Mesendoderm (in vitro differentiated cells): ENCODE measurements around the gene WDR87.

Experiments
- DNase-seq: peaks from one replicate; pipeline ENCODE4 v3.0.0; 2013
- H2AK5ac ChIP-seq: 2 replicates; pipeline ENCODE4 v1.6.1; 2013; ENCODE audit warnings: low read length, inconsistent platforms
- H2BK120ac ChIP-seq: 2 replicates; pipeline ENCODE4 v1.6.1; 2013; ENCODE audit warnings: low read depth, mild to moderate bottlenecking, low read length, moderate library complexity, mixed read lengths
- H2BK15ac ChIP-seq: replicated peaks from 2 replicates; pipeline ENCODE4 v1.6.1; 2013; ENCODE audit warnings: low read depth, mild to moderate bottlenecking, moderate library complexity
- H2BK5ac ChIP-seq: 2 replicates; pipeline ENCODE4 v1.6.1; 2013; ENCODE audit warnings: low read length, inconsistent platforms
- H3K18ac ChIP-seq: 2 replicates; pipeline ENCODE4 v1.6.1; 2013; ENCODE audit warnings: mild to moderate bottlenecking, low read length, mixed read lengths
- H3K23ac ChIP-seq: one replicate; pipeline ENCODE4 v1.6.1; 2013; ENCODE audit warnings: low read length
- H3K27ac ChIP-seq: 2 replicates; pipeline ENCODE4 v1.5.1; 2013; ENCODE audit warnings: low read depth, mild to moderate bottlenecking, inconsistent platforms, low read length, moderate library complexity
- H3K27me3 ChIP-seq: 2 replicates; pipeline ENCODE4 v1.6.1; 2013; ENCODE audit warnings: low read length, control low read depth, mild to moderate bottlenecking, inconsistent platforms; ENCODE audit not compliant: insufficient read depth, poor library complexity
- H3K36me3 ChIP-seq: 2 replicates; pipeline ENCODE4 v1.6.1; 2013; ENCODE audit warnings: low read length, inconsistent platforms; ENCODE audit not compliant: control insufficient read depth, insufficient read depth
- H3K4ac ChIP-seq: one replicate; pipeline ENCODE4 v1.6.1; 2013; ENCODE audit warnings: low read depth, mild to moderate bottlenecking, low read length, moderate library complexity
- H3K4me1 ChIP-seq: 2 replicates; pipeline ENCODE4 v1.6.1; 2013; ENCODE audit warnings: low read depth, low read length, inconsistent platforms; ENCODE audit not compliant: control insufficient read depth
- H3K4me2 ChIP-seq: 2 replicates; pipeline ENCODE4 v1.6.1; 2013; ENCODE audit warnings: low read length
- H3K4me3 ChIP-seq: 2 replicates; pipeline ENCODE4 v1.5.1; 2013; ENCODE audit warnings: mild to moderate bottlenecking, low read length
- H3K56ac ChIP-seq: one replicate; pipeline ENCODE4 v1.6.1; 2013; ENCODE audit warnings: low read length
- H3K79me1 ChIP-seq: 2 replicates; pipeline ENCODE4 v1.6.1; 2013; ENCODE audit warnings: low read length, inconsistent platforms
- H3K79me2 ChIP-seq: 2 replicates; pipeline ENCODE4 v1.6.1; 2013; ENCODE audit warnings: mild to moderate bottlenecking, low read length; ENCODE audit not compliant: control insufficient read depth, insufficient read depth
- H3K9ac ChIP-seq: 2 replicates; pipeline ENCODE4 v1.6.1; 2013; ENCODE audit warnings: low read length, inconsistent platforms
- H4K5ac ChIP-seq: one replicate; pipeline ENCODE4 v1.6.1; 2013; ENCODE audit warnings: low read length
- H4K8ac ChIP-seq: one replicate; pipeline ENCODE4 v1.6.1; 2013; ENCODE audit warnings: low read depth, mild to moderate bottlenecking, control low read depth, low read length, moderate library complexity
- WGBS: extraction: QIAGEN DNeasy Blood & Tissue Kit; methylation state at CpG from one replicate; pipeline ENCODE4 v1.1.7; 2013; ENCODE audit warnings: low lambda C conversion rate, missing lambda C conversion rate; ENCODE audit not compliant: insufficient coverage; ENCODE audit errors: extremely low coverage; 5-methylcytosine and 5-hydroxymethylcytosine counted together

WDR87 gene

DNA sequence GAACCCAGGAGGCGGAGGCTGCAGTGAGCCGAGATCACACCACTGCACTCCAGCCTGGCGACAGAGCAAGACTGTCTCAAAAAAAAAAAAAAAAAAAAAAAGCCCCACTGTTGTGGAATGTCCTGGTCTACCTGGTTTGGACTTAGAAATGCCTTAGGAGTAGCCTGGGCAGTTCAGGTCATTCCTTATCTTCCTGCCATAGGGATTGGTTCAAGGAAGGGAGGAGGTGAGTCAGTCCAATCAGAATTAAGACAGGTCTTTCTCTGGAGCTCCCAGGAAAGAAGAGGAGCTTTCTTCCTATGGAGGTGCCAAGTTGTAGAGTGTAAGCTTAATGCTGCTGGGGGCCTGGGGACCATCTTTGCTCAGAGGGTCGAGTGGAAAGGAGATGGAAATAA is 45.4 kb upstream of the WDR87 start:
- no peak overlapping the region for H4K5ac ChIP-seq
- H3K18ac ChIP-seq: no peak overlapping the region
- no peak overlapping the region for H3K56ac ChIP-seq
- no peak overlapping the region for H2BK5ac ChIP-seq
- H3K27ac ChIP-seq: no peak overlapping the region
- H2BK15ac ChIP-seq: no peak overlapping the region
- DNase-seq: peak; percentile 60
- H4K8ac ChIP-seq: no peak overlapping the region
- no peak overlapping the region for H2AK5ac ChIP-seq
- no peak overlapping the region for H3K4me3 ChIP-seq
- no peak overlapping the region for H3K9ac ChIP-seq
- no peaks in the 10 kb centered on the region for H3K27me3 ChIP-seq
- H3K4ac ChIP-seq: no peak overlapping the region
- peaks cover 3% of the 10 kb centered on the region for H3K79me2 ChIP-seq
- H3K79me1 ChIP-seq: peaks cover 3% of the 10 kb centered on the region
- H3K4me2 ChIP-seq: no peak overlapping the region
- H3K4me1 ChIP-seq: peaks cover 2% of the 10 kb centered on the region
- H2BK120ac ChIP-seq: no peak overlapping the region
- WGBS: no CpG with 5 or more reads among the region's 4 CpGs
- no peak overlapping the region for H3K23ac ChIP-seq
- H3K36me3 ChIP-seq: no peaks in the 10 kb centered on the region

DNA sequence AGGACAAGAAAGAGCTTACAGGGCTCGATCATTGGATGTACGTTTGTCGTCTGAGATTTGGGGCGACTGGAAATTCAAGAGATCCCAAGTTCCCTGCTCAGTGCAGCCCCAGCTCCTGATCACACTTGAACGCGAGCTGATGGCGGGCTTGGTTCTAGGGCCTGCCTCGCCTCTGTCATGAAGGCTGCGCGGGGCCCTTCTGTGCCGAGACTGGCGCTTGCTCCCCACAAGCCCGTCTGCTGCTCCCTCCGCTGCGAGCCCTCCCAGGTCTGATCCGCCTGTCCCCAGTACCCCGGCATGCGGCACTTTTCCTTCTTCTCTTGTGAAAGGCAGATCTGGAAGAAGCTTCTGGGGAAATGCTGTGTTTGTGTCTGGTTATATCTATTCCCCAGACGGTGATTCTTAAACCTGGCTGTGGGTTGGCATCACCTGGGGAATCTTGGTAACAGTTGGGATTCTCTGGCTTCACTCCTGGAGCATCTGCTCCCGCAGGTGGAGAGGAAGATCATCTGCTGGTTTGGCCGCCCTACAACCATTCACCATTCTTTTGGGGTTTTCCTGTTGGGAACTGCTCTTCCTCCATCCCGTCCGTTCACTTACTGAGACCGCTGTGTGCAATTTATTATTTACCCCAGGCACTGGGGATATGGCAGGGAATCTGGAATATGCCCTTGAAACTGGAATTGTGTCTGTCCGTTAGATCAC is 44.2 kb upstream of the WDR87 start:
- H4K8ac ChIP-seq: no peak overlapping the region
- DNase-seq: no peak
- no peak overlapping the region for H3K56ac ChIP-seq
- no peak overlapping the region for H2BK120ac ChIP-seq
- no peaks in the 10 kb centered on the region for H3K27me3 ChIP-seq
- H2BK5ac ChIP-seq: no peak overlapping the region
- no peak overlapping the region for H3K4me3 ChIP-seq
- H3K4me1 ChIP-seq: peaks cover 2% of the 10 kb centered on the region
- no peak overlapping the region for H2AK5ac ChIP-seq
- H2BK15ac ChIP-seq: no peak overlapping the region
- no peak overlapping the region for H3K4ac ChIP-seq
- no peaks in the 10 kb centered on the region for H3K36me3 ChIP-seq
- no peak overlapping the region for H3K23ac ChIP-seq
- no peak overlapping the region for H3K4me2 ChIP-seq
- no peak overlapping the region for H4K5ac ChIP-seq
- no peaks in the 10 kb centered on the region for H3K79me2 ChIP-seq
- WGBS: no CpG with 5 or more reads among the region's 25 CpGs
- no peak overlapping the region for H3K27ac ChIP-seq
- H3K9ac ChIP-seq: no peak overlapping the region
- H3K18ac ChIP-seq: no peak overlapping the region
- H3K79me1 ChIP-seq: no peaks in the 10 kb centered on the region

DNA sequence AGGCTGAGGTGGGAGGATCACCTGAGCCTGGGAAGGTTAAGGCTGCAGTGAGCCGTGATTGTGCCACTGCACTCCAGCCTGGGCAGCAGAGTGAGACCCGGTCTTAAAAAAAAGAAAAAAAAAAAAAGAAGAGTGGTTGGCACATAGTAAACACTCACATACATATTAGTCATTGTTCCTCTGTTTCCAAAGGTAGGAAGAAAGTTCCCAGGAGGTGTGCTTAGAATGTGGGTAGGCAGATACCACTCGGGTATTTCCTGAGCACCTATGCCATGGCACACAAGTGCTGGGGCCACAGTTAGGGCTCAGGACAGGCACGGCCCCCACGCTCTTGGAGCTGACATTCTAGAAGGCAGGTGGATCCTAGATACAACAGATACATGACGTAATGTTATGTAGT is 42.0 kb upstream of the WDR87 start:
- Histone ChIP-seq H3K23ac (no peak overlapping the region), H2BK15ac (no peak overlapping the region), H3K27me3 (no peaks in the 10 kb centered on the region), H3K9ac (no peak overlapping the region), H2AK5ac (no peak overlapping the region), H2BK120ac (no peak overlapping the region), H3K4ac (no peak overlapping the region), H3K79me1 (no peaks in the 10 kb centered on the region), H3K4me1 (no peaks in the 10 kb centered on the region), H3K27ac (no peak overlapping the region), H3K18ac (no peak overlapping the region), H4K5ac (no peak overlapping the region), H3K4me3 (no peak overlapping the region), H3K56ac (no peak overlapping the region), H4K8ac (no peak overlapping the region), H3K4me2 (no peak overlapping the region), H3K36me3 (no peaks in the 10 kb centered on the region), H2BK5ac (no peak overlapping the region), H3K79me2 (no peaks in the 10 kb centered on the region)
- DNase-seq: no peak
- WGBS: no CpG with 5 or more reads among the region's 6 CpGs

DNA sequence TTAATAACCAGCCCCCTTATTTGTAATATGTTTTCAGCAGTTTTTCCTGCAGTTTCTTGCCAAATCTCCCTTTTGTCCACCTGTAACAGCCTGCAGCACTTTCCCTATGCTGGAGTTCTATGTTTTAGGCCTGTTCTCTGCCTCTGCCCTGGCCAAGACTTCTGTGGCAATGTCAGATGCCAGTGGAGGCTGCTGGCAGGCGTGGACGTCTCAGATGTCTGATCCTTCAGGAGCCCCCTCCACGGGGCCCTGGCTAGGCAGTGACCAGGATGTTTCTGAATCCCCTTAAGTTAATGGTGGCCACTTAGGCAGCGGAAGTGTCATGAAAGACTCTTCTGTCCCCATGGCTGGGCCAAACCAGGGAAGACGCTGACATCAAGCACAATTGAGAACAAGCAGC is 41.4 kb upstream of the WDR87 start:
- no peak overlapping the region for H3K27ac ChIP-seq
- H2BK5ac ChIP-seq: no peak overlapping the region
- no peaks in the 10 kb centered on the region for H3K36me3 ChIP-seq
- no peak for DNase-seq
- no peak overlapping the region for H4K5ac ChIP-seq
- H3K56ac ChIP-seq: no peak overlapping the region
- no peak overlapping the region for H3K23ac ChIP-seq
- H3K79me2 ChIP-seq: no peaks in the 10 kb centered on the region
- H3K9ac ChIP-seq: no peak overlapping the region
- no peak overlapping the region for H2BK120ac ChIP-seq
- no peaks in the 10 kb centered on the region for H3K27me3 ChIP-seq
- H3K18ac ChIP-seq: no peak overlapping the region
- WGBS: no CpG with 5 or more reads among the region's 5 CpGs
- no peak overlapping the region for H3K4me2 ChIP-seq
- no peaks in the 10 kb centered on the region for H3K4me1 ChIP-seq
- no peak overlapping the region for H4K8ac ChIP-seq
- H3K4me3 ChIP-seq: no peak overlapping the region
- no peak overlapping the region for H2AK5ac ChIP-seq
- no peak overlapping the region for H2BK15ac ChIP-seq
- no peaks in the 10 kb centered on the region for H3K79me1 ChIP-seq
- H3K4ac ChIP-seq: no peak overlapping the region

DNA sequence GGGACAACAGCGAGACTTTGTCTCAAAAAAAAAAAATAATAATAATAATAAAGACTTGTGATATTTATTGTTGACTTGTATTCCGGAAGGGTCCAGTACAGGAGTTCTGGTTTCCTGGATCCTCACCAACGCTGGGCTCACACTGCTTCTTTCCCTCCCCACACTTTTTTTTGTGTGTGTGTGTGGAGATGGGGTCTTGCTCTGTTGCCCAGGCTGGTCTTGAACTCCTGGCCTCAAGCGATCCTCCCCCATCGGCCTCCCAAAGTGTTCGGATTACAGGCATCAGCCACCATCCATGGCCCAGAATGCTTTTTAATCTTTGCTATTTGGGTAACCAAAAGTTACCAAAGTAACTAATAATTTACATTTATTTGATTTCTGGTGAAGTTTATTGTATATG is 39.7 kb upstream of the WDR87 start:
- no CpG with 5 or more reads among the region's 6 CpGs for WGBS
- Histone ChIP-seq H3K4me3 (no peak overlapping the region), H2AK5ac (no peak overlapping the region), H3K4me1 (no peaks in the 10 kb centered on the region), H3K79me1 (no peaks in the 10 kb centered on the region), H2BK15ac (no peak overlapping the region), H2BK120ac (no peak overlapping the region), H4K8ac (no peak overlapping the region), H3K4ac (no peak overlapping the region), H3K56ac (no peak overlapping the region), H3K18ac (no peak overlapping the region), H3K4me2 (no peak overlapping the region), H2BK5ac (no peak overlapping the region), H3K36me3 (no peaks in the 10 kb centered on the region), H3K27me3 (no peaks in the 10 kb centered on the region), H4K5ac (no peak overlapping the region), H3K79me2 (no peaks in the 10 kb centered on the region), H3K9ac (no peak overlapping the region), H3K23ac (no peak overlapping the region), H3K27ac (no peak overlapping the region)
- DNase-seq: no peak

DNA sequence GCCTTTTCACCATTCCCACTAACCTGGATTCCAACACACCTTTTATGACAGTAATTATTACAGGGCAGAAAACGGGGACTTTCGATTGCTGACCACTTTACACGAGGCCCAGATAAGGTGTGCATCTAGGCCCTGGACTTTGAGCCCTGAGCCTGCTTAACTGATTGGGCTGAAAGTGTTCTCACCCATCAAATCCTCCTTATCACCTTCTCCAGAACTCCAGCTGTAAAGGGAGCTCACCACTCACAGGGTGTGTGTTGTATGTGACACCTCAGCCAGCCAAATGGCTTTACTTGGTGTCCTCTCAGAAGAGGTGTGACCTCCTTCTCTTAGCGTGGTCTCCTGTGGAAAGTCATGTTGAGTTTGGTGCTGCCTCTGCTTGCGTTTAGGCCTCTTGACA is 37.1 kb upstream of the WDR87 start:
- Histone ChIP-seq H2BK15ac (no peak overlapping the region), H2BK120ac (no peak overlapping the region), H3K36me3 (no peaks in the 10 kb centered on the region), H3K9ac (no peak overlapping the region), H2AK5ac (no peak overlapping the region), H3K79me1 (peaks cover 1% of the 10 kb centered on the region), H2BK5ac (no peak overlapping the region), H3K4me2 (no peak overlapping the region), H3K4me1 (no peaks in the 10 kb centered on the region), H3K4me3 (no peak overlapping the region), H4K8ac (no peak overlapping the region), H3K79me2 (no peaks in the 10 kb centered on the region), H3K23ac (no peak overlapping the region), H4K5ac (no peak overlapping the region), H3K4ac (no peak overlapping the region), H3K27ac (no peak overlapping the region), H3K18ac (no peak overlapping the region), H3K27me3 (no peaks in the 10 kb centered on the region), H3K56ac (no peak overlapping the region)
- peak; percentile 76 for DNase-seq
- no CpG with 5 or more reads among the region's 5 CpGs for WGBS
